Activated naive CD8-positive, alpha-beta T cell treated with anti-CD3 and anti-CD28 coated beads, Interleukin-2, amount 50 U/mL, for 16 hours (primary cell): ENCODE data around the gene SGCD.

Experiments used
- DNase-seq: peaks from one replicate; pipeline ENCODE4 v3.0.0-alpha.2; 2020; ENCODE audit warnings: low read depth, low spot score

Gene SGCD

DNA sequence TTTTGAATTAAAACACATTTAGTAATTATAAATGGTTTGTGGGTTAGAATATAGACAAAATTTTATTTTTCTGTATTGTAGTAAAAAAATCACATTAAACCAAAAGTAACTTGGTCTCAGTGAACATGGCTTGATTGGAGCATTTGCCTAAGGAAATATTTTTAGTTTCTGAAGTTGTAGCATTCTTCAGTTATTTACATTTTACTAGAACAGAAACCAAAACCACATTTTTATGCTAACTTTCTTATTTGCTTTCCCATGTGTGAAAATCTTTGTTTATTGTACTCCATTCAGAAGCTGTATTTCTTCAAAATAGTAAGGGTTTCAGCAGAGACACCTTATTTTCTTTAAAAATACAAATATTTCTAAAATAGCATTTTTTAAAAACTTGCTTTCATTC is 129.9 kb downstream of the SGCD start:
- DNase-seq = no peak

DNA sequence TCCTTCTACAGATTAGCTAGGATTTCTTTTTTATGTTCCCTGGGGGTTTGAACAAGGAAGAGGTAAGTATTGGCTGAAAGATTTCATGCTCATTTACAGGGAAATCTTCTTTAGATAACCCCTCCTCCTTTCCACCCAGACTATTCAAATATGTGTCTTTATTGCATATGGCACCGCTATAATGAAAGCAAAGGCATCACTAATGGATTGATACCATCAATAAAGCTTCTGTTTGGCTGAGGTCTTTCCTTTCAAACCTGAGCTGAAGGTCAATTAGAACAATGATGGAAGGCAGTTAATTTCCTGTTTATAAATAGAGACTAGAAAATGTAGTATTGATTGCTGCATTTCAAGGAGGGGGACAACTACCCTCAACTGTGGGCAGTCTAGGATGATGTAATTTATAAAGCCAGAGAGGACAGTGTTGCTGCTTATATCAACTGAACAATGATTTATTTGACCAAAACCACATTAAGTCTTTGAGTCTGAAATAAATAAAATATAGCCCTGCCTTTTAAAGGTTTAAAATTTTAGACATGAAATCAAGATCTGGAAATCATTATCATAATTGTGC is 132.9 kb downstream of the SGCD start:
- no peak for DNase-seq

DNA sequence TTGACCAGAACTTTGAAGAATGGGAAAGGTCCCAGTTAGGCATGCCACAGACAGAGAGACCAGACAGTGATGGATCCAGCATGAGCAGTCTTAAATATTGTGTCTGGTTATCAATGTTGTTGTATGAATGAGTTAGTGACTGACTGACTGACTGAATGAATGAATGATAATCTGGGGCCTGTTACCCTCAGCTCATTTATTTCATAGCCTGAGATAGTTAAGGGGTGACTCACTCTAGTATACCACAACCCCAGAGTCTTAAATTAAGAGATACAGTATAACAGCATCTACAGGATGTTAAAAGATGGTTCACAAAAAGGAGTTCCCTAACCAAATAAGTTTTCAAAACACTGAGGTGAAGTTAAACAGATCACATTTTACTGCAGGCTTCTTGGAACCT is 133.5 kb downstream of the SGCD start:
- no peak for DNase-seq

DNA sequence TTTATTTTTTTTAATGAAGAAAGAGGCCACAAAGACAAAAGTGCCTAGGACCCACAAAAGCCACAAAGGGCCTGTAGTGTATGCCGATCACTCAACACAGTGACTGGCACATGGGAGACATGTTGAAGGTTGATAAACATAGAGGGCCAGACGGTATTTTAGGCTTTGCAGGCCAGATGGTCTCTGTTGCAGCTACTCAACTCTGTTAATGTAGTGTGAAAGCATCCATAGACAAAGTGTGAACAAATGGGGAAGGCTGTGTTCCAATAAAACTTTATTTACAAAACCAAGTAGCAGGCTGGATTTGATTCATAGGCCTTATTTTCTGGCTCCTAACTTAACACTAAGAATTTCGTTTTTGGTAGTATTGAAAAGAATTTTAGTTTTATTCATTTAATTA is 139.9 kb downstream of the SGCD start:
- no peak for DNase-seq

DNA sequence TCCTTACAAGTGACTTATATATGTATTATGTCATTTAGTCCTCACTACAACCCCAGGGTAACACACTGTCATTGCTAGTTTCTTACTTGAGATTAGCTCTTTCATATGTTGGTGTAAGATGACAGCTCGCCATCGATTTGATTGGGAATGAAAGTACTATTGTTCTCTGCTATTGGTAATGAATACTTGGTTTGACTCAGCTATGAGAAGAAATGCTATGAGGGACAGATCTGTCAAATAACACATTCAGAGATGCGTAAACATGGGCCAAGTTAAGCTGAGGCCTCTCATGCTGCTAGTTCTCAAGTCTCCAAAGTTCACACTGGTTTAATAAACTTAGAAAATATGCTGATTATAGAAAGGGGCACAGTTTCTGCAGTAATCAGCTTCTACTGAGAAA is 142.7 kb downstream of the SGCD start:
- DNase-seq = no peak

DNA sequence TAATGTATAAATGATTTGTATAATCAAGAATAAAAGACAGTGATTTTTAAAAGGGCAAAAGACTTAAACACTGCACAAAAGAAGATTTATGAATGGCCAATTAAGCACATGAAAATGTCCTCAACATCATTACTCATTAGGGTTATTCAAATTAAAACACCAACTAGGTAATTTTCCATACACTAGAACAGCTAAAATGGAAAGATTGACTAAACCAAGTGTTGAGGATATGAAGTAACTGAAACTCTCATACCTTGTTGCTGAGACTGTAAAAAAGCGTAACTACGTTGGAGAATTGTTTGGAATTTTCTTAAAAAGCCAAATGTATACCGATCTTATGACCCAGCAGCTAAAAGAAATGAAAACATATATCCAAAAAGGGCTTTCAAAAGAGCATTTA is 144.9 kb downstream of the SGCD start:
- DNase-seq = no peak

DNA sequence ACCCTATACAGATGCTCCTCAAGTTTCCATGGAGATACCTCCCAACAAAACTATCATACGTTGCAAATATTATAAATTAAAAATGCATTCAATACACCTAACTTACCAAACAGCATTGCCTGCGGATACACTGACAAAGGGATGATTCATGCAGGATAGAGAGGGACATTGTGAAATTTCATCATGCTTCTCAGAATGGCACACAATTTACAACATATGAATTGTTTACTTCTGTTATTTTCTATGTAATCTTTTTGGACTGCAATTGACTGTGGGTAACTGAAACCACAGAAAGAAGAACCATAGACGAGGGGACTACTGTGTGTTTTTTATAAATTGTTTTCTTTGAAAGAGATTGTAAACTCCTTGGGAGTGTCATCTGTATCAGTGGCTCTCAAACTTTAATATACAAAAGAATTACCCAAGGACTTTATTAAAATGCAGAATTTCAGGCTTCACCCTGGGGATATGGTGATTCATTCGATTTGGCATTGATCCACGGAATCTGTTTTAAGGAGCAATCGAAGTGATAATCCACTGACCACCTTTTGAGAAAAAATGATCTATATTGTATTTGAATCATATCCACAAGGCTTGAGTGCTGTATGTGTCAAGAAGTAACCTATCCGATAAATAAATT is 146.4 kb downstream of the SGCD start:
- DNase-seq = no peak

DNA sequence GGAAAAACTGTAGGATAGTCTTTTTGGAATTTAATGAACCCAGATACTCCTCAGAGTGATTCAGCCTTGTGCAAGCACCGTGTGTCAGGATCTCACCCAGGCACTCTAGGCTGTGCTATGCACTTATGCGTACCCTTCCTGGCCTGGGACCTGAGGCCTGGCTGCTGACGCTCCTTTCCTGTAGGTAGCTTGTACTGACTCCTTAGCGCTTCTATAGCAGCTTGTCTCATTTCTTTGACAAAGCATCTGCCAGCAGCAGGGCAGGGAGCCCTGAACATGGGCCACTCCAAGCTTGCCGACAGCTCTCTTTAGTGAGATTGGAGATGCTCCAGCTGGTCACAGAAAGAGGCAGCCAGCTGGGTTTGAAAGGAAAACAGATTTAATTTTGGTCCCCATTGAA is 147.3 kb downstream of the SGCD start:
- DNase-seq = no peak

DNA sequence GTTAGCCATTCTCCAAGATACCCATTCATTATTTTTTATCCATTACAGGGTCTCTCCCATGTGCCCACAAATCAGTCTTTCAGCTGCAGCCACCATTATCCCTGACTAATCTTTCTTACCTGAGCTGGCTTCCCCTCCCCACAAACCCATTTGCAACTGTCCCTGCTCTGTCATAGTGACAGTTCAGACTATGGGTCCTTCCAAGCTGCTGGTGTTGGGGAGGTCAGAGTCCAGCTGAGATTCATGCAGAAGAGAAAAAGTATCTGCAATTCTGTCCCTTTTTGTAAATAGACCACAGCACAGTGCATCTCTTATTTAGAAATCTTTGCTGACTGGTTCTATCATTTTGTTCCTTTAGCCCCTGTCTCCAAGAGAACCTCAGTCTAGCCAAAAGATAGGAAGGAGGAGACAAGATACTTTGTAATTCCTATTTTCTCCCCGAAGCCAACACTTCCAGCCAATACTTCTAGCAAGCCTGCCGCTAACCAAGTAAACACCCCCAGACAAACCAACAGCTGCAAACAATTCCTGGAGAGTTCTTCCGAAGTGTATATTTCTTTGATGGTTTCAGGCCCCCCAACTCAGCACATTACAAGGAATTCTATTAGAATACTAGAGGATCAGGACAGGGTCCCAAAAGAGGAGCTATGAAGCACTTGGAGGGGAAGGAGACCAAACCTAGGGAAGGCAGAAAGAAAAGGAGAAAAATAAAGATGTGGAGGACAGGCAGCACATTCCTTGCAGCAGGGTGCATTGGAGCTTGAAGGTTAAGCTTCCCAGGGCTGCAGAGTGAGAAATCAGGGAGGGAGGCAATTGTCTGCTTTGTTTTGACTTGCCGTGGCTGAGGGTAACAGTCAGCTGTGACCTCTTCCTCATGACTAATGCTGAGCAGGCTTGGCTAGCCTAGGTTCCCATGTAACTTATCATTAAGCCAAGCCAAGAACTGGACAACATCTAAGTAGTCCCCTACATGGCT is 148.5 kb downstream of the SGCD start:
- no peak for DNase-seq

DNA sequence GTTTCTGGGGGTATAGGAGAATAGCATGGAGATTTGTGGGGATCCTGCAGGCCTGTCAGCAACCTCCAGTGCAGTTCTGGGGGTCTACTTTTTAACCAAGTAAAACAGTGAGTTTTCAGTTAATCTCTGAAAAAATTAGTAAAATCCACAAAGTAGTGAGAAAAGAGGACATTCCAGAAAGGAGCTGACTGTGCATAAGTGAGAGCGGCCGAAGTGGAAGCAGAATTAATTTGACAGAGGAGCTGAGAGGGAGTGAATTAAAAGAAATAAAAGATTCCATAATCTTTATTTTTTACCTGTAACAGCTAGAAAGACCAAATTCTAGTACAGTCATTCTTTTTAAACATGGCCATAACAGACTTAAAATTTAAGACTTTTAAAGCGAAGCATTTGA is 149.2 kb downstream of the SGCD start:
- no peak for DNase-seq

DNA sequence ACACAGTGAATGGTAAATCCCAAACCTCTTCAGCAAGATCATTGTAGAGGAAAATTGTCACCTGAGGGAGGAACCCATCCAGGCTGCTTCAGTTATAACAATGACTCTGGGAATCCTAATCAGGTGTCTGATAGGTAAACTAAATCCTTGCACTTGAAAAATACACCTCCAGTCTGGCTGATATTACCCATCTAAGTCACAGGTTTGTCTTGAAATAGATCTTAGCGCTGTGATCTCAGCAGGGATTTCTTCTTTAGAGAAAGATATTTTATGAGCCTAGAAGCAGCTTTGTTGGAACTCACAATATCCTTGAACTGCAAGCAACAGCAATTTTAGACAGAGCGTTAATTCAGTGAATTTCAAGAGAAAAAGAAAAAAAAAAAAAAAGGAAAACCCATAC is 149.7 kb downstream of the SGCD start:
- no peak for DNase-seq

DNA sequence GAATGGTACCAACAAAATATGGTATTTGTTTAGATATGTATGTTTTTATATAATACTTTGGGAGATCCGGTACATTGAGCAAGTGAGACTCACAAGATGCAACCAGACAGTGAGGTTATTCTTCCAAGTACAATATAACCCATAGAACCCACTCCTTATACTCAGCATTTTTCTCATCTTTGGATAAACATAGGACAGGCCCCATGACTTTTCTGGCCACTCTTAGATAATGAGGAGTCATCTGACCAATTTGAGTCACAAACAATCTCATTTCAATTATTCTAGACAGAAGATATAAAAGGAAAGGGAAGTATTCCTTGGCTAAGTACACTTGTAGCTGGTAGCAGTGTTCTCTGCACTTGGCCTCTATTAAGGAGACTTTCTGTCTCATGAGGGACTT is 150.2 kb downstream of the SGCD start:
- DNase-seq = no peak

DNA sequence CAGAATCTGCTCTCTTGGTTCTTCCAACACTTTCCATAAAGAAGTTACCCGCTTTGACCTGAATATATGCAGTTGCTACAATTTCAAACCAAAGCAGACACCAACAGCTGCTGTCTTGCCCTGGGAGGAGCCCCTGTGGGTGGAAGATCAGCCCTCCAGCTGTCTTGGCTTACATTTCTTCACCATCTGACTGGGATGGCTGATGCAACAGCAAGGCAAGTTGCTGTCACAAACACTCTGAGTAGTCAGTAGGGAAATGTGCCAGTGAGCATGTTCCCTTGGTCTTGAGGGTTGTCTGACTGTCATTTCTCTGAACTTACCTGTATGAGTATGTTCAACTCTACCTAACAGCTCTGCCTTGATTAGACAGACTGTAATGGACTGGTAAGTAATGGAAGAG is 152.9 kb downstream of the SGCD start:
- no peak for DNase-seq

DNA sequence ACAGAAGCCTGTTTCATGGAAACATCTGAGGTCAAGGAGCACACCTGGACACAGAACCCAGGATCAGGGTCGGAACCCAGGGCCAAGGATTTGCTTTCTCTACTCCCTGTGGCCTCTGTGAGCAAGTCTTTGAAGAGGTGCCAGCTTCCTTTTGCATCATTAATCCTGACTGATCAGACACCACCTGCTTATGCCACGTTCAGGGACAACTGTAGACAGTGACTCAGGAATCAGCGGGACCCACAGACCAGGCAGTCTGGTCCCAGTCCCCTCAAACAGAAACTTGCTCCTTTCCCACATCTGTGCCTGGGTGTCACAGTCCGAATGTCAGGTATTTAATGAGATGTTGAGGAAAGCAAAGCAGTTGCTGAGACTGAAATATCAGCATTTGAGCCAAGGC is 154.8 kb downstream of the SGCD start:
- no peak for DNase-seq

DNA sequence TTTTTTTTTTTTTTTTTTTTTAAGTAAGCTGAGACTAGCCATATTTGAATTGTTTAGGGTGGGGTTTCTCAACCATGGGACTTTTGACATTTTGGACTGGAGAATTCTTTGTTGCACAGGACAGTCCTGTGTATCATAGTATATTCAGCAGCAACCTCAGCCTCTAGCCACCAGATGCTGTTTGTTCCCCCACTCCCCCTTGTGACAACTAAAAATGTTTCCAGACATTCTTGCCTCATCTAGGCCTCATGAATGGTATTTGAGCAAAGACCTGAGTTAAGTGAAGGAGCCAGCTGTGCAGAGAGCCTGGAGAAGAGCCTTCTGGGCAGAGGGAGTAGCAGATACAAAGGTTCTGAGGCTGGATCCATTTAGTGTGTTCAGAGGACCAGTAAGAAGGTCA is 155.9 kb downstream of the SGCD start:
- DNase-seq = no peak

DNA sequence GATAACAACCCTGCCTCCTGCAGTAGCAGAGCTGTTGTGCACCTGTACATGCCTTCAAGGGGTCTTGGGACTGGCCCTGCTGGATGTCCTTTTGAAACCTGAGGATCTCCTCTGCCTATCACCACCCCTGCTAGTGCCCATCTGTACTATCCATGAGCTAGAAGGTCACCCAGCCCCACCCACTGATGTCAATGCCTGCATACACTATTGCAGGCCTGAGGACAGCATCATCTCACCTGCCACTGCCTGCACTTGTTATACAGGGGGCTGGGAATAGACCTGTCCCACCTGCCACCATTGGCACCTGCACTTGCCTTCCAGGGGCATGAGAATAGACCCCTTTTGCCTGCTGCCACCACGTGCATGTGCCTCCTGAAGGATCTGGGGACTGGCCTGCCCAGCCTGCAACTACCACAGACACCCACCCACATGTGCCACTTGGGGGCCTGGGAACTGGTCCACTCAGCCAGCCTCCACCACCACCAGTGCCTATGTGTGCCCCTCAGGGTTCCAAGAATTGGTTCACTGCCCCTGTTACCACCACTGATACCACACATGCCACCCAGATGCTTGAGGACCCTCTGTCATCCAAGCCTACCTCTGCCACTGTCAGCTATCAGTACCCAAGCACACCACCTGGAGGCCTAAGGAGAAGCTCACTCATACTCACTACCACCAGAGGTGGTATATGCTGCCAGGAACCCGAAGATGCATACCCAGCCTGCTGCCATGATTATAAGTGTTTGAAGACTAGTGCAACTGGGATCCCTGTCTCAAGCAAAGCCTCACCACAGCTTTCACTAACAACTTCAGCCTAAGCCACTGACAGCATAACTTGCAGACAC is 159.7 kb downstream of the SGCD start:
- DNase-seq = no peak

DNA sequence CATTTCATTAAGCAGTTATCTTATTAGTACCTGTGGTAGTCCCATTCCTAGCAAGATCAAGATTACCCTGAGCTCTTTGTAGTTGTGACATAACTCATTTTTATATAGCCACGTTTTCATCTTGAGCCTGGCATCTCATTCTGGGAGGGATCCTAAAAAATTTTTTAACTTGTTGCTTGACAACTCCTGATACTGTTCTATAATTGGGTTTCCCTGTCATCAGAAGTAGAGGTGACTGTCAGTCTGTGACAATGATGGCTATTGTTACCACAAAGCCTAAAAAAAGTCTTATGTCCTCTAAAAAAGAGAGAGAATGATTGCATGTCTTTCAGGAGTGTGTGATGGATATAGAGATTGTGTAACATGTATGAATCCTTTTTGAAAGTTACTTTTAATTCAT is 164.8 kb downstream of the SGCD start:
- no peak for DNase-seq

DNA sequence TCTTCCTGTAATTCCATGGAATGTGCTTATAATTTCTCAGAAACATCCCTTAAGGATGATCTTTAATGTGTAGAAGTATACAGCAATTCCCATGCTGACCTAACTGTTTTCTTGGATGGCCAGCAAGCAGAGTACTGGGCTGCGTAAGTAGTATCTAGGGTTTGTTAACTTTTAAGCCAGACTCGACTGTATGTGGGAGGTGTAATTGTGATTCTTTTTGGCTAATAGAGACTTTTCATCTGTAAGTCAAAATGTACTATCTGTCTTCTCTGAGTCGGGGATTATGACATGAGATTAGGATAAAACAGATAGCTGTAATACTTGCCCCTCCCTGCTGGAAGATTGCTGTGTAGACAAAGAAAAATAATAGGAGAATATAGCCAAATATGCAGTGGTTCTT is 169.3 kb downstream of the SGCD start:
- DNase-seq = no peak

DNA sequence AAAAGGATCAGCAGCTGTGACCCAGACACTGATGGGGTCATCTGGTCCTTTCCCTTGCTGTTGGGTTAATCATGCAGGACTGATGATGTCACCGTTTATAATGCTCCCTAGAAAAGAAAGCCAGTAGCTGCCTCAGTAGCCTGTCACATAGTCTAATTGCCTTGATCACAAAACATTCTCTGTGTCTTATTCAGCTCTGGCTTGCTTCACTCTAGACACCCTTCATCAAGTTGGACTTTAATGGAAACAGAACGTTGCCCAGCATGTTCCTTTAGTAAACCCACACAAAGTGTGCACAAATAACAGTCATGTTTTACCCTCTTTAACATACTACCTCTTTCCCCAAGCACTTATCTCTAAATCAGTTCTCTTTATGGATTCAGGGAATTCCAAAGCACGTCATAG is 170.8 kb downstream of the SGCD start:
- no peak for DNase-seq

DNA sequence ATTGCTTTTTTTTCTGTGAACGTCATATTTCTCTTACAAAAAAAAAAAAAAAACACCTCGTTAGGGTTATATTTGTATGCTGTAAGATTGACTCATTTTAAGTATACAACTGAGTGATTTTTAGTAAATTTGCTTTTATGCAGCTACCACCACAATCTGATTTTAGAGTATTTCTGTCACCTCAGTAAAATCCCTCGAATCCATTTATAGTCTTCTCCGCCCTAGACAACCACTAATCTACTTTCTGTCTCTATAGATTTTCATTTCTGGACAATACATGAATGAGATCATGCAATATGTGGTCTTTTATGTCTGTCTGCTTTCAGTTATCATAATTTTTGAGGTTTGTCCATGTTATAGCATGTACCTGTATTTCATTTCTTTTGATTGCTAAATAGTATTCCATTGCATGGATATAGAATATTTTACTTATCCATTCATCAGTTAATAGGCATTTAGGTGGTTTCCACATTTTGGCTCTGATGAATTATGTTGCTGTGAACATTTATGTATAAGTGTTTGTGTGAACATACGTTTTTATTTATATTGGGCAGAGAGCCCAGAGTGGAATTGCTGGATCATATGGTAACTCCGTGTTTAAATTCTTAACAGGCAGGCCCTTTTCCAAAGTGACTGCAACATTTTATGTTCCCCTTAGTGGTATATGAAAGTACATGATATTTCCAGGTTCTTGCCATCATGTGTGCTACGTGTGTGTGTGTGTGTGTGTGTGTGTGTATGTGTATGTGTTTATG is 171.4 kb downstream of the SGCD start:
- no peak for DNase-seq

DNA sequence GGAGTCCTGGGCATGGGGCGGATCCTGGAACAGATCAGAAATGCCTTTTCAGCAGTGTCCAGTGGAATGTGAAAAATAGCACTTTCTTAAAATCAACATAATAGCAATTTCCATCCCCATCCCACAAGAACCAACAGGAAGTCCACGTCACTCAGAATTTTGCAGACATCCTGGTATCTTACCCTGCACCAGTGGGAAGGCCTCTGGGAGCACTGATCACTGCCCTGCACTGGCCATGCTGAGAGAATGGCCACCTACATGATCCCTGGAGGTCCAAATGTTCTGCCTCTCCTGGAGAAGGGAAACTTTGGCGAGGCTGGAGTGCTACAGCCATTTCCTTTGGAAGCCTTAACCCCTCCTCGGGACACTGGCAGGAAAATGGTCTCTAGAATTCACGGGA is 173.8 kb downstream of the SGCD start:
- no peak for DNase-seq
